GM15510 (cell line): Measurements from ENCODE around the gene TFDP1.

Experiments used
- POLR2A ChIP-seq: IDR thresholded peaks from 3 replicates; pipeline ENCODE4 v1.6.1; 2011; ENCODE audit warnings: borderline replicate concordance; ENCODE audit not compliant: insufficient read length; ENCODE audit errors: extremely low read depth

TFDP1 gene

DNA sequence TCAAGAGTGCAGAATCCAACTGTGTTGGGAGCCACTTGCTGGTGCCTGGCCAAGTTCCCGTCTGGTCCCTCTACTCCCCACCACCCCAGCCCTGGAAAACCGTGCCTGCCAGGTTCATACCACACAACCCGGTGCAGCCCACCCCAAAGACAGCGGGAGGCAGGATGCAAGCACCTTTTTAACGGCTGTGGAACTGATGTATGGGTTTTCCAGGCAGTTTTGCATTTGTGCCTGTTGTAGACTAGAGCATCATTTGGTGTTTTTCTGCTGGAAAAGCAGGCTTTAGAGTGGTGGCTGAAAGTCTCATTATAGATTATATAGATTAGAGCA is 13.5 kb downstream of the TFDP1 start:
- no peak for TF ChIP-seq POLR2A

DNA sequence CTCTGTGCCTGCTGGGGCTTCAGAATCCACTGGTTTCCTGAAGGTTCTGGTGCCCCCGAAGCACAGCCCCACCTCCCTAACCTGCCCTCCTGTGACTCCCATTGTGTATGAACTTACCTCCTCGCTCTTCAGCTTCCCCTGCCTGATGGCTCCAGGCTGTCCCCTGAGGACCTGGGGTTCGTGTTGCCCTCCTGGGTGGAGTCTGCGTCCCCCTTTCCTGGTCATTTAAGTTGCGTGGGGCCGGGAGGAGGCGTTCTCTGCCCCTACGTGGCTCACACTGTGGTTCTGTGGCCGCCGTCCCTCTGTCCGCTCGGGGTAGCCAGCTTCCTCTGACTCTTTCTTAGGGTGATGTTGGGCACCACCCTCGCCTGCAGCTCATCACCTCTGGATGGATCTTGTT is 13.9 kb downstream of the TFDP1 start:
- TF ChIP-seq POLR2A, result no peak

DNA sequence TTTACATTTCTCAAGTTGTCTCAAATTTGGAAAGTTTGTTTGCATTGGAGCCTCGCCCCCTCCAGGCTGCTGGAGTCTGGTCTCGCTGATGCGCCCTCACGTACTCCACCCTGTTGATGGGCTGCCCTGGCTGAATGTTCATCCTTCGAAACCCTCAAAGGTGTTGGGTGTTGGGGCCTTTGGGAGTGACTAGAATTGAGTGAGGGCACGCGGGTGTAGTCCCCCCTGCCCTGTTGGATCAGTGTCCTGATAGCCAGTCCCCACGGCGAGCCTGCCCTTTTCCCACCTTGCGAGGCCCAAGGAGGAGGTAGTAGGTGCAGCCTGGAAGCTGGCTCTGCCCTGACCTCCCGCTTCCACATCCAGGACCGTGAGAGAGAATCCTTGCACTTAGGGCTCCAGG is 14.8 kb downstream of the TFDP1 start:
- TF ChIP-seq POLR2A, result no peak

DNA sequence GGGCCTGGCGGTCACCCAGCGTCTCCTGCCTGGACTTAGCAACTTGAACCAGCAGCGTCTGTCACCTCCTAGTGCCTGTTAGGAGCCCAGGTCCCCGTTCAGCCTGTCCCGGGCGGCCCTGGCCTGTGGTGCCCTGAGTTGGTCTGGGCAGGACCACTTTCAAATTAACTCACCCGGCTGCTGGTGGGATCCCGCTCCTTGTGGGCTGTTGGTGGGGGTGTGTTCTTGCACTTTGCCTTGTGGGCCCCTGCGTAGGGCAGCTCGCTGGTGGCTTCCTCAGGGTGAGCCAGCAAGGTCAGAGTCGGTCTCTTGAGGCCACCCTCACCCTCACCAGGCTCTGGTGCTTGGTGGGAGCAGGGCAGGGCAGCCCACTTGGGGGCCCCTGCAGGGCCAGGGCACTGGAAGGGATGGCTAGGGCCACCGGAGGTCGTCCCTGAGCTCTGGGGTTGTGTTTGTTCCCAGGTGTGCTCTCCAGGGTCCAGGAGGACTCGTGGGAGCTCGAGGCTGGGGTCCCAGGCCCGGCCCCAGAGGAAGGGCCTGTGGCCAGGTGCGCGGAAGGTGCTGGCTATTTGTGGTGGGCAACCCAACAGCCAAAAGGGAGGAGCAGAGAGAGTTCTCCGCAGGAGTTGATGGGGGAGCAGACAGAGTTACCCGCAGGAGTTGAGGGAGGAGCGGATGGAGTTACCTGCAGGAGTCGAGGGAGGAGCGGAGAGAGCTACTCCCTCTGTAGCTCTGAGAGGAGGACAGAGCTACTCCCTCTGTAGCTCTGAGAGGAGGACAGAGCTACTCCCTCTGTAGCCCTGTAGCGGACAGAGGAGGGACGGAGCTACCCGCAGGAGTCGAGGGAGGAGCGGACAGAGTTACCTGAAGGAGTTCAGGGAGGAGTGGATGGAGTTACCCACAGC is 16.9 kb downstream of the TFDP1 start:
- TF ChIP-seq POLR2A, result no peak

DNA sequence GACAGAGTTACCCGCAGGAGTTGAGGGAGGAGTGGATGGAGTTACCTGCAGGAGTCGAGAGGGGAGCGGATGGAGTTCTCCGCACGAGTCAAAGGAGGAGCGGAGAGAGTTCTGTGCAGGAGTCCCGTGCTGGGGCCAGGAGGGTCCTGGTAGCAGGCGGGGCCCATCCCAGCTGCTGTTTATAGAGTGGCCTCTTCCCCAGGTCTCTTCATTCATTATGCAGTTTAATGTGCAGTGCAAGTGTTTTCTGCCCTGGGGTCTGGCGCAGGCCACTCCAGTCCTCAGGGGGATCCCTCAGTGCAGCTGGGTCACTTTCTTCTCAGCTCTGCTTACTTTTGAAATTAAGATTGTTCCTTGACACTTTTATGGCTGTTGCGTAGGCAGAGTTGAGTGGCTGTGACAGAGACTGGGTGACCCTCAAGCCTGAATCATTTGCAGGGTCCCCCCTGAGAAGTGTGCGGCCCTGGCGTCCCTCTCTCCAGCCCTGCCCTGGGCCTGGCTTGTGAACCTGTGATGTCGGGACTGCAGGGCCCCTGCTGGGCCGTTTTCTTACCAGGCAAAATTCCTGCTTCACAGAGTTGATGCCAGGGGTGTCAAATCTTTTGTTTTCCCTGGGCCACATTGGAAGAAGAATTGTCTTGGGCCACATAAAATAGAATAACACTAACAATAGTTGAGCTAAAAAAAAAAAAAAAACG is 17.9 kb downstream of the TFDP1 start:
- no peak for TF ChIP-seq POLR2A

DNA sequence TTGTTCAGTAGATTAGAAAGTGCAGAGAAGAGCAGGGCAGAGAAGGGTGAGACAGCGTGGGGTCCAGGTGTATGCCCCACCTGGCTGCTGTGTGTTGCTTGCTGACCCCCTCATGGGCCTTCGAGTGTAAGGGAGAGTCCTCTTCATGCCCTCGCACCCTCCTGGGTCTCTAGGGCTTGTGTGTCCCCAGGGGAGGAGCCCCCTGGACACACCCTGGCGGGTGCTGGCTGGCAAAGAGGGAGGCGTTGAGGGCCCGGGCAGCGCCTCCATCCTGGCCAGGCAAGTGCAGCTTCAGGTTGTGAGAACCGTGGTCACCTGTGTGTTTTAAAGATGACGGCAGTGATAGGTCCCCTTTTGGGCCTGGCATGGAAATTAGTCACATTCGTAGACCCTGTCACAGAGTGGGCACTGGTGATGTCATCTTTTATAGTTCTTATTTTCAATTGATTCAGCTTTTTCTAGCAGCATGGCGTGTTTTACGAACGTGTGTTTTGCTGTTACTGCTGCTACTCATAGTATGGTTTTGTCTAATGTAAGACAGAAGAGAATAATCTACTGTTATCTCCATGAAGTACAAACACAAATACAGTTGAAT is 18.7 kb downstream of the TFDP1 start:
- no peak for TF ChIP-seq POLR2A

DNA sequence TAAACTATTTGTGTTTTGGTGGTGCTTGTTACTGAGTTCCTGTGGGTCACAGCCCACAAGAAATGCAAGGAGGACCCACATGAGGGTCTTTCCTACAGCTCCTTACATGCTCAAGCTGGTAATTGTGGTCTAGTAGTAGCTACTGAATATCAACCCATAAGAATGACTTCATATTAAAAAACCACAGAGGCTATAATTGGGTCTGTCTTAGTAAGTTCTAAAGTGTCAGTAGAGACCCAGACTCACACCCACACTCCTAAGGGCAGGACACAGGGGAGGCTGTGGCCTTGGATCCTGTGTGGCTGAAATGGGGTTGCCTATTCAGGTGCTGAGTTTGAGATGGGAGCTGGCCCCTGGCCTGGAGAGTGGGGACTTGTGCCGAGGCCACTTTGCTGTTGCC is 19.6 kb downstream of the TFDP1 start:
- TF ChIP-seq POLR2A, result no peak

DNA sequence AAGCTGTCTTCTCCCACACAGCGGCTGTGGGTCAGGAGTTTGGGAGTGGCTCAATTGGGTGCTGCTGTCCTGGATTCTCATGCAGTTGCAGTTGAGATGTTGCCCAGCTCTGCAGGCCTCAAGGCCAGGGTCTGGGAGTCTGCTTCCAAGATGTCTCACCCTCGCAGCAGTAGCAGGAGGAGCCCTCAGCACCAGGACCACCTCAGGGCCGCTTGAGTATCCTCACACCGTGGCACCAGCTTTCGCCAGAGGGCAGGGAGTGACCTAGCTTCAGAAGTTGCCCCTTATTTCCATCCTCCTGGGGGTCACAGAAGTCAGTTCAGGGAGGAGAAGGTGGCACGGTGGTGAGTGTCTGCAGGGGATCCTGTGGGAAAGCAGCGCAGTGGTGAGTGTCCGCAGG is 20.9 kb downstream of the TFDP1 start:
- TF ChIP-seq POLR2A, result no peak

DNA sequence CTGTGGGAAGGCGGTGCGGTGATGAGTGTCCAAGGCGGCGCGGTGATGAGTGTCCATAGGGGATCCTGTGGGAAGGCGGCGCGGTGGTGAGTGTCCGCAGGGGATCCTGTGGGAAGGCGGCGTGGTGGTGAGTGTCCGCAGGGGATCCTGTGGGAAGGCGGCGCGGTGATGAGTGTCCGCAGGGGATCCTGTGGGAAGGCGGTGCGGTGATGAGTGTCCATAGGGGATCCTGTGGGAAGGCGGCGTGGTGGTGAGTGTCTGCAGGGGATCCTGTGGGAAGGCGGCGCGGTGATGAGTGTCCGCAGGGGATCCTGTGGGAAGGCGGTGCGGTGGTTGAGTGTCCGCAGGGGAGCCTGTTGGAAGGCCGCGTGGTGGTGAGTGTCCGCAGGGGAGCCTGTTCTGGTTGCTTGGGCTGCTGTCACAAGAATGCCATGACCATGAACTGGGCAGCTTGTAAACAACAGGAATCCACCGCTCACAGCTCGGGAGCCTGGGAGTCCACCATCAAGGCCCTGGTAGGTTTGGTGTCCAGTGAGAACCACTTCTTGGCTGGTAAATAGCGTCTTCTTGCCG is 21.4 kb downstream of the TFDP1 start:
- no peak for TF ChIP-seq POLR2A

DNA sequence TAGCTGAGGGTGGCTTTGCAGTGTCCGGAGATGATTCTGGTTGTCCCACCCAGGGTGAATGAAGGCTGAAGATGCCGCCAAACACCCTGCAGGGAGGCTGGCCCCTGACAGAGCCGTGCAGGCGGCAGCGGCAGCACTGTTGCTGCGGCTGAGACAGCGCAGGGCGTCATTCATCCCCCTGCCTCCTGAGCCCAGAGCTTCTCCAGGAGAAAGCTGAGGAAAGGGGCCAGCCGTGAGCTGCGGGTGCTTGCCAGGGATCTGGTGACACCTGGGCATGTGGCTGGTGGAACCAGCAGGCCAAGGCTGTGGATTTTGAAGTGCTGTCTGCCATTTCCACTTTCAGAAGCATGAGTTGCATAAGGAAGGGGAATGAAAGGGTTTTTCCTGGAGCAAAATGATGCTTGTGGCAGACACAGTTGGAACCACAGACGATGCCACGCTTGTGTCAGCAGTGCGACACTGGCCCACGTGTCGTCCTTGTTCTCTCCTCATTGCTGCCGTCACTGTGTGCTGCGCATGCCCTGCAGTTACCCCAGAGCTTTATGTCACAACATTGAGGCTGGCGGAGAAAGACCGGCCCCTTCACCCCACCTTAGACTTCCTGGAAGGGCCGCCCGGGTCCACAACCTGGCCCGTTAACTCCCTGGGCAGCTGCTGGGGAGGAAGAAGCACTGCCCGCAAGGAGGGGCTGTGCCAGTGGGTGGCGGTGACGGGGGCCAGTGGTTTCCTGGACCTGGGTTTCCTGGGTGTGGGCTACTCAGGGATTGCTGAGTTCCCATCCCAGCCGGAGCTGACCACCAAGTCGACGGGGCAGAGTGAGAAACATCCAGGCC is 22.7 kb downstream of the TFDP1 start:
- TF ChIP-seq POLR2A, result no peak

DNA sequence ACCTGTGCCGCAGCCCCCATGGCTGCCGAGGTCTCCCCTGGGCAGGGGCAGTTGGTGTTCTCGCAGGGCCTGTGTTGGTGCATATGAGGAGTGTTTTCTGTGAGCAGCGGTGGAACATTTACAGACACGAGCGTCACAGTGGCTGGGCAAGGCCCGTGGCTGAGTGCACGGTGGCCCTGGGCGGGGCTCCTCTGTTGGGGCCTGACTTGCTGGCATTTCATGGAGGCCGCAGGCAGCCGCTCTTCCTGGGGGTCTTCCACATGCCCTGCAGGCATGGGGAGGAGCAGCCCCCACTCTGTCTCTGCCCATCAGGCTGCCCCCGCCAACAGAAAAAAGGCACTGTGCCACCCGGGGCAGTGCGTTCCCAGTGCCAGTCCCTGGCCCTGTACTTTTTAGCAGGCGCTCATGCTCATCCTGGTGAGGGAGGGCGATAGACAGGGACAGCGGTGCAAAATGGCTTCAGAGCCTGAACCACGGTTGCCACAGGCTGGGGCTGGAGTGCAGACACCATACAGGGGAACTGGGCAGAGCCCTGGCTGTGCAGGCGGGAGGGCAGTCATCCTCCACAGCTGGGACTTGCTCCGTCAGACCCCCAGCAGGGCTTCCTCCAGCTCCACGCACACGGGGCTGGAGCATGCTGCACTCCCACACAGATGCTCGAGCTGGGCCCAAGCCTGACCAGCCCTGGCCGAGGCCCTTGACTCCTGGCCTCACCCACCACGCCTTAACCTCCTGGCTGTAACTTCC is 23.5 kb downstream of the TFDP1 start:
- no peak for TF ChIP-seq POLR2A

DNA sequence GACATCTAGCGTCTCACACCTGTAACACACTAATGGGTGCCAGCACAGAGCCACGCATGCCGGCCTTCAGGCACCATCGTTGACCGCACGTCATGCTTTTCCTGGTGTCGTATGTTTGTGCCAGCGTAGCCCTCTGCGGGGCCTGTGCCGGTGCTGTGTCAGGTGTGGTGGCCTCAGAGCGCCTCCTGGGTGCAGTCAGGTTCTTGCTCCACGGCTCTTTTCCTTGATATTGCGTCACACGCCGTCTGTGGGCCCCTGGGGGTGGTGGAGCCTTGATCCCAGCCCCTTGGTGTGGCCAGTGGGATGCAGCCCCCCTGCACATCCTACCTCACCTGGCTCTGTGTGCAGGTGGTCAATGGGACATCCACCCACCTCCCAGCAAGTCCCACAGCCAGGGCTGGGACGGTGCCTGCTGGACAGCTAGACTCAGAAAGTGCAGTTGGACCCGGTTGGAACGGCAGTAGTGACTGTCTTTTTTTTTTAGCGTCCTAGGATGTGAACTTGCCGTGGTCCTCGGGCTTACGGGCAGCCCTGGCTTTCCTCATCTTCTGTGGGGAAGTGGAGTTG is 24.5 kb downstream of the TFDP1 start:
- TF ChIP-seq POLR2A, result no peak

DNA sequence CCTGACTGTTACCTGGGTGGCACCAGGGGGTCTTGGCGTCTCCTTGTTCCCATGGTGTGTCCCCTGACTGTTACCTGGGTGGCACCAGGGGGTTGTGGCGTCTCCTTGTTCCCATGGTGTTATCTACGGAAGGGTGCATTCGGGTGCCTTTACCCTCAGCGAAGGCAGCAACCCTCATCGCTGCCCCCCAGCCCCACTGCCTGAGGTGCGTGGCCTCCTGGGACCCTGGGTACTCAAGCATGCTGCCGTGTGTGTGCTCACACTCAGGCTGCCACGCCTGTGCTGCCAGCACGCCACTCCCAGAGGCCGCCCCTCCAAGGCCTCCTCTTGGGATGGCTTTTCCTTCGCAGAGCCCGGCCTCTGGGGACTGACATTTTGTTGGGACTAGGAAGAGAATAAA is 25.1 kb downstream of the TFDP1 start:
- no peak for TF ChIP-seq POLR2A
